Measurements from ENCODE around the gene ELL2.

Gene ELL2

DNA sequence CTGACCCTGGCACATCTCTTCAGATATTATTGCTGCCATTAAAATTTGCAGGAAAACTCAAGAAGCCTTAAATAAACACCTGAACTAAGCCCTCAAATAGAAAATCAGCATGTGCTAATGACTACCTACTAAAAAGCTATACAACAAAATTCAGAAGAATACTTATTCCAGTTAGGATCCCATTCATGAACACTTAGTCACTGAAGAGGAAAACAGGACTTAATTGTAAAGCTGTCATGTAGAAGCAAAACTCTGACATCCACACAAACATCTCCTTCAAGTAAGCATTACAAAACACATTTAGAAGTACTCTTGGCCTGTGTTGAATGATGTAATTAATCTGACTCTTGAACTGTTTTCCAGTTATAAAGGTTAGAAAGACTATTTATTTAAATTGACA, 19.9 kb downstream of the ELL2 start:
- TF ChIP-seq, protein P1, sequence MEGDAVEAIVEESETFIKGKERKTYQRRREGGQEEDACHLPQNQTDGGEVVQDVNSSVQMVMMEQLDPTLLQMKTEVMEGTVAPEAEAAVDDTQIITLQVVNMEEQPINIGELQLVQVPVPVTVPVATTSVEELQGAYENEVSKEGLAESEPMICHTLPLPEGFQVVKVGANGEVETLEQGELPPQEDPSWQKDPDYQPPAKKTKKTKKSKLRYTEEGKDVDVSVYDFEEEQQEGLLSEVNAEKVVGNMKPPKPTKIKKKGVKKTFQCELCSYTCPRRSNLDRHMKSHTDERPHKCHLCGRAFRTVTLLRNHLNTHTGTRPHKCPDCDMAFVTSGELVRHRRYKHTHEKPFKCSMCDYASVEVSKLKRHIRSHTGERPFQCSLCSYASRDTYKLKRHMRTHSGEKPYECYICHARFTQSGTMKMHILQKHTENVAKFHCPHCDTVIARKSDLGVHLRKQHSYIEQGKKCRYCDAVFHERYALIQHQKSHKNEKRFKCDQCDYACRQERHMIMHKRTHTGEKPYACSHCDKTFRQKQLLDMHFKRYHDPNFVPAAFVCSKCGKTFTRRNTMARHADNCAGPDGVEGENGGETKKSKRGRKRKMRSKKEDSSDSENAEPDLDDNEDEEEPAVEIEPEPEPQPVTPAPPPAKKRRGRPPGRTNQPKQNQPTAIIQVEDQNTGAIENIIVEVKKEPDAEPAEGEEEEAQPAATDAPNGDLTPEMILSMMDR (conservative IDR thresholded peaks at IDR 0.05; ENCODE audit: control insufficient read depth, insufficient read depth, low read depth, low read length): no peak
- H3K4me3 ChIP-seq (ENCODE audit: control insufficient read depth, low read depth, low read length): no peak overlapping the region
- DNase-seq (ENCODE audit: low read depth): peak; percentile 38

DNA sequence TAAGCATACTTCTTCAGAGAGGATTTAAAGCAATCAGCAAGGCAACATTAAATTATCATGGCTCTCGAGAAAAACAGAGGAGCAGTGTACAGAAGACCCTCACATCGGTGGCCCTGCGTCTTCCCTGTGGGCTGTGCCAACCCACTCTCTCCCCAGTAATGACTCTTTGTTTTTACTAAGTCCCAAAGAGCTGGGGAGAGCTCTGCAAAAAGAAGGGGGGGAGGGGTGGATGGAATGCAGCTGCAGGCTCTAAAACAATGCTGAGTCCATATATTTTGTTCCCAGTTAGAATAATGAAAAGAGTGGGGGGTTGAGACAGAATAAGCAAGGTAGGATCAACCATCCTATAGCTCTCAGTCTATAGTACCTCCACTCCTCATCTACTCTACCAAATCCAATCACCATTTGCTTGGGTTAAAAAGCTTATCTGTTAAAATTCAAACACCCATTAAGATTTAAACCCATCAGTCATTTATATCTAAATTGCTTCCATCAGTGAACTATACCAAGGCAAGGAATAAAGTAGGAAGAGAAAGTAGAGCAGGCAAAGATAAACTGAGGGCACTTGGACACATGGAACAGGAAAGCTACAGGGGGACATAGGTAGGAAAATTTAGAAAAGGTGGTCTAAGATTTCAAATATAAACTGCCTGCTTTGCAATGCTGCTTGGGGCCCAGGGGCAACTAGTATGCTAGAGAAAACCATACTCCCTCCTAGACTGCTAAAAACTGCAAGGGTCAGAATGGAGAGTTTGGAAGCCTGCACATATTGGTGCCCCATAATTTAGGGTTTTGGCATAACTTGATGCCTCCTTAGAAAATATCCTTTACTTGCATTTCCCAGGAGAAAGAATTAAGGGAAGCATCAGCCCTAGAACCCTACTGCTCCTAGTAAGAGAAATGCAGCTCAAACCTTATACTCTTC, 20.6 kb downstream of the ELL2 start:
- H3K4me3 ChIP-seq (ENCODE audit: control insufficient read depth, low read depth, low read length): no peak overlapping the region
- no peak for DNase-seq (ENCODE audit: low read depth)
- TF ChIP-seq, protein P1 (conservative IDR thresholded peaks at IDR 0.05; ENCODE audit: control insufficient read depth, insufficient read depth, low read depth, low read length): no peak

DNA sequence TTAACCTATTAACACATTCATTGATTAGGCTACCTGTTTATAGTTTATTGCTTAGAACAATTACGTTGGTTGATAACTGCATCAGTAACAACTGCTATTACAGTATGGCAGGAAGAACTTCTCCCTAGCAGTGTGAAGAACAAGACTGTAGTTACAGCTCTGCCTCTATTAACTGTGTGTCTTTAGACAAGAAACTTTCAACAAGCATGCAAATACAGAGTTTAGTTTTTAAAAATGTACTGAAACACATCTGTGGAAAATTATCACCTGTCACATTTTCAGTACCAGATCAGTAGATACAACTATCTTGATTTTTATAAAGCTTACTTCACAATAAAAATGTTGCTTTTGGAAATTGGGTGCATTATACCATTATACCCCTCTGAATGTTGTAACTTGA, 22.2 kb downstream of the ELL2 start:
- TF ChIP-seq, protein P1 (conservative IDR thresholded peaks at IDR 0.05; ENCODE audit: control insufficient read depth, insufficient read depth, low read depth, low read length): no peak
- DNase-seq (ENCODE audit: low read depth): no peak
- H3K4me3 ChIP-seq (ENCODE audit: control insufficient read depth, low read depth, low read length): no peak overlapping the region

DNA sequence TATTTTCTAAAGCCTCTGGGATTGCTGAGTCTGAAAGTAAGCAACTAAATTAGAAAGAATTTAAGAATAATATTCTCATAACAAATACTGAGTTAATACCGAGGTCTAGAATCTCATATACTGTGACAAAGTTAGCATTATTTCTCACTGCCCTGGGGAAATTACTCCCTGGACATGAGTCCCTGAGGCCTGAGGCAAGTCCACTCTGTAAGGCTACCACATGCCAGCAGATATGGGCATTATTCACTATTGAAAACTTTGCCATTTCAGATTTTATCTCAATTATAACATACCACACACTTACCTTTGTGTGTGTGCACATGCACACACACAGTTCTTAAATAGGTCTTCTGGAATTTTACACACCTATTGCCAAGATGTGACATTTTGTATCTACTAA, 22.9 kb downstream of the ELL2 start:
- TF ChIP-seq, protein P1 (conservative IDR thresholded peaks at IDR 0.05; ENCODE audit: control insufficient read depth, insufficient read depth, low read depth, low read length): no peak
- H3K4me3 ChIP-seq (ENCODE audit: control insufficient read depth, low read depth, low read length): no peak overlapping the region
- DNase-seq (ENCODE audit: low read depth): no peak

DNA sequence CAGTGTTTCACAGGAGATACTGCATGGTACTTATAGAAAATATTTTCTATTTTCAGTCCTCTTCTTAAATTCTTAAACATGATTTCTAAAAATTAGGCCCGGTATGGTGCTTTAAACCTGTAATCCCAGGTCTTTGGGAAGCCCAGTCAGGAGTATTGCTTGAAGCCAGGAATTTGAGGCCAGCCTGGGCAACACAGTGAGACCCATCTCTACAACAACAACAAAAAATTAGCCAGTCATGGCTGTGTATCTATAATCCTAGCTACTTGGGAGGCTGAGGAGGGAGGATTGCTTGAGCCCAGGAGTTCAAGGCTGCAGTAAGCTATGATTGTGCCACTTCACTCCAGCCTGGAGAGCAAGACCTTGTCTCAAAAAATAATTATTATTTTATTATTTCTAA, 23.3 kb downstream of the ELL2 start:
- no peak overlapping the region for H3K4me3 ChIP-seq (ENCODE audit: control insufficient read depth, low read depth, low read length)
- no peak for DNase-seq (ENCODE audit: low read depth)
- TF ChIP-seq, protein P1 (conservative IDR thresholded peaks at IDR 0.05; ENCODE audit: control insufficient read depth, insufficient read depth, low read depth, low read length): no peak

DNA sequence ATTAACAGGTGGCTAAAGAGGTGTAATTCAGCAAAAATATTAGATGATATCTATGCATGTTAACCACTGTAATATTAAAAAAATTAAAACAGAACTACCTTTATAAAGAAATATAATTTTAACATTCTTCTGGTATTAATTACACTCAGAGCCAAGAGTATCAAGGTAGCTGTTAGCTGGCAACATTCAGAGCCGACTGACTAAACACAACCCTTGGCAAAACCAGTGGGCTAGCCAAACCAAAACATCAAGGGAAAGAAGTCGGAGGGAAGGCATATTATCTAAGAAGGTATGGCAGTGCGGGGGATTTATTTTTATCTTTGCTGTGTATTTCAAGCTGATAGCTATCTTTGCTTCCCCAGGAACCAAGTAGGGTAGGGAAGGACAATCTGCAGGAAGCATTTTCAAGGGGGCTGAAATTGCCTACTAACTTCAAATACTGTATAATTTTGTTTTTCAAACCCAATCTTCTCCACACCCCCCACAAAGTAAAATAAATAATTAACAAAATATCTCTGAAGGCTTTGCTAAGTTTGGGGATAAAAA, 24.0 kb downstream of the ELL2 start:
- TF ChIP-seq, protein P1 (conservative IDR thresholded peaks at IDR 0.05; ENCODE audit: control insufficient read depth, insufficient read depth, low read depth, low read length): no peak
- no peak for DNase-seq (ENCODE audit: low read depth)
- H3K4me3 ChIP-seq (ENCODE audit: control insufficient read depth, low read depth, low read length): no peak overlapping the region

Measured in fibroblast of mammary gland (primary cell).